Liver (tissue), 3 donors: ENCODE data around the gene TOLLIP.

Source experiments
- EGR1 ChIP-seq, 2 donors: IDR thresholded peaks; 2 replicates each; pipeline ENCODE4 v1.6.1; 2016 to 2018; ENCODE audit warnings: antibody characterized with exemption in 2 of 2, low read depth in 2 of 2
- FOXA1 ChIP-seq: IDR thresholded peaks from 2 replicates; pipeline ENCODE4 v1.6.1; 2016; ENCODE audit warnings: antibody characterized with exemption
- HNF4G ChIP-seq: IDR thresholded peaks from 2 replicates; pipeline ENCODE4 v1.6.1; 2016; ENCODE audit warnings: antibody characterized with exemption
- JUND ChIP-seq, 2 donors: IDR thresholded peaks; 2 replicates each; pipeline ENCODE4 v1.6.1; 2016; ENCODE audit warnings: antibody characterized with exemption in 2 of 2
- RAD21 ChIP-seq, 2 donors: IDR thresholded peaks; 2 replicates each; pipeline ENCODE4 v1.6.1; 2016; ENCODE audit warnings: antibody characterized with exemption in 2 of 2, mild to moderate bottlenecking in 2 of 2
- SP1 ChIP-seq: IDR thresholded peaks from 2 replicates; pipeline ENCODE4 v1.6.1; 2018; ENCODE audit warnings: antibody characterized with exemption, mild to moderate bottlenecking
- YY1 ChIP-seq: IDR thresholded peaks from 2 replicates; pipeline ENCODE4 v1.6.1; 2016; ENCODE audit warnings: antibody characterized with exemption, mild to moderate bottlenecking
- TF ChIP-seq, protein P1 (sequence below): IDR thresholded peaks from 2 replicates; pipeline ENCODE4 v1.6.1; 2016; ENCODE audit warnings: antibody characterized with exemption, mild to moderate bottlenecking
- TF ChIP-seq, protein P2 (sequence below): fragments of 150-350 bp; IDR thresholded peaks from 2 replicates; pipeline ENCODE4 v1.5.1; 2017; ENCODE audit warnings: improper control_type of control experiment, low read depth, low read length; ENCODE audit not compliant: missing input control
- TF ChIP-seq, protein P3 (sequence below): IDR thresholded peaks from 2 replicates; pipeline ENCODE4 v1.6.1; 2016; ENCODE audit warnings: antibody characterized with exemption
- TF ChIP-seq, protein P4 (sequence below): IDR thresholded peaks from 2 replicates; pipeline ENCODE4 v1.6.1; 2016; ENCODE audit warnings: antibody characterized with exemption
- TF ChIP-seq, protein P5 (sequence below): IDR thresholded peaks from 2 replicates; pipeline ENCODE4 v1.6.1; 2016; ENCODE audit warnings: antibody characterized with exemption
- donor health status: healthy.
- donor health status: healthy.

DNA sequence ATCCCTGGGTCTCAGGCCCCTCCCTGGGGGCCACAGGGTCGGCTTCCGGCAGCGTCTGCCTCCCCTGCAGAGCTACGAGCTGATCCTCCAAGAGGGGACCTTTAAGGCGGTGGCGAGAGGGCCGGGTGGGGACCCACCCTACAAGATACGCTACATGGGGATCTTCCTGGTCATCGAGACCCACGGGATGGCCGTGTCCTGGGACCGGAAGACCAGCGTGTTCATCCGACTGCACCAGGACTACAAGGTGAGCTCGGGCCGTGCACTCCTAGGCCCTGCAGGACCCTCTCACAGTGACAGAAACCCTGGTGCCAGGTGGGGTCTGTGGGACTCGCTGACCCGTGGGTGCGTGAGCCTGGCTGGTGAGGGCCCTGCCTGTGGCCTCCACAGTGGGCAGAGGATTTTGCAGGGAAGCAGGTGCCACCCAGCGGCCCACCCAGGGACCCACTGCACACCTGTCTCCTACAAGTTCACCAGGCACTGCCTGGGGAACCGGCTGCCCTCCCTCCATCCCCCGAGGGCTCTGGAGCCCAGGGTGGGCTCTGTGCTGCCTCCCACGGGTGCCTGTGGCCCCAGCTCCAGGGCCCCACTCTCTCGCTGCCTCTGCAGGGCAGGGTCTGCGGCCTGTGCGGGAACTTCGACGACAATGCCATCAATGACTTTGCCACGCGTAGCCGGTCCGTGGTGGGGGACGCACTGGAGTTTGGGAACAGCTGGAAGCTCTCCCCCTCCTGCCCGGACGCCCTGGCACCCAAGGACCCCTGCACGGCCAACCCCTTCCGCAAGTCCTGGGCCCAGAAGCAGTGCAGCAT is 72.9 kb downstream of the TOLLIP start:
- TF ChIP-seq, protein P1, sequence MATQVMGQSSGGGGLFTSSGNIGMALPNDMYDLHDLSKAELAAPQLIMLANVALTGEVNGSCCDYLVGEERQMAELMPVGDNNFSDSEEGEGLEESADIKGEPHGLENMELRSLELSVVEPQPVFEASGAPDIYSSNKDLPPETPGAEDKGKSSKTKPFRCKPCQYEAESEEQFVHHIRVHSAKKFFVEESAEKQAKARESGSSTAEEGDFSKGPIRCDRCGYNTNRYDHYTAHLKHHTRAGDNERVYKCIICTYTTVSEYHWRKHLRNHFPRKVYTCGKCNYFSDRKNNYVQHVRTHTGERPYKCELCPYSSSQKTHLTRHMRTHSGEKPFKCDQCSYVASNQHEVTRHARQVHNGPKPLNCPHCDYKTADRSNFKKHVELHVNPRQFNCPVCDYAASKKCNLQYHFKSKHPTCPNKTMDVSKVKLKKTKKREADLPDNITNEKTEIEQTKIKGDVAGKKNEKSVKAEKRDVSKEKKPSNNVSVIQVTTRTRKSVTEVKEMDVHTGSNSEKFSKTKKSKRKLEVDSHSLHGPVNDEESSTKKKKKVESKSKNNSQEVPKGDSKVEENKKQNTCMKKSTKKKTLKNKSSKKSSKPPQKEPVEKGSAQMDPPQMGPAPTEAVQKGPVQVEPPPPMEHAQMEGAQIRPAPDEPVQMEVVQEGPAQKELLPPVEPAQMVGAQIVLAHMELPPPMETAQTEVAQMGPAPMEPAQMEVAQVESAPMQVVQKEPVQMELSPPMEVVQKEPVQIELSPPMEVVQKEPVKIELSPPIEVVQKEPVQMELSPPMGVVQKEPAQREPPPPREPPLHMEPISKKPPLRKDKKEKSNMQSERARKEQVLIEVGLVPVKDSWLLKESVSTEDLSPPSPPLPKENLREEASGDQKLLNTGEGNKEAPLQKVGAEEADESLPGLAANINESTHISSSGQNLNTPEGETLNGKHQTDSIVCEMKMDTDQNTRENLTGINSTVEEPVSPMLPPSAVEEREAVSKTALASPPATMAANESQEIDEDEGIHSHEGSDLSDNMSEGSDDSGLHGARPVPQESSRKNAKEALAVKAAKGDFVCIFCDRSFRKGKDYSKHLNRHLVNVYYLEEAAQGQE = no peak
- TF ChIP-seq YY1 = no peak
- TF ChIP-seq, protein P2, sequence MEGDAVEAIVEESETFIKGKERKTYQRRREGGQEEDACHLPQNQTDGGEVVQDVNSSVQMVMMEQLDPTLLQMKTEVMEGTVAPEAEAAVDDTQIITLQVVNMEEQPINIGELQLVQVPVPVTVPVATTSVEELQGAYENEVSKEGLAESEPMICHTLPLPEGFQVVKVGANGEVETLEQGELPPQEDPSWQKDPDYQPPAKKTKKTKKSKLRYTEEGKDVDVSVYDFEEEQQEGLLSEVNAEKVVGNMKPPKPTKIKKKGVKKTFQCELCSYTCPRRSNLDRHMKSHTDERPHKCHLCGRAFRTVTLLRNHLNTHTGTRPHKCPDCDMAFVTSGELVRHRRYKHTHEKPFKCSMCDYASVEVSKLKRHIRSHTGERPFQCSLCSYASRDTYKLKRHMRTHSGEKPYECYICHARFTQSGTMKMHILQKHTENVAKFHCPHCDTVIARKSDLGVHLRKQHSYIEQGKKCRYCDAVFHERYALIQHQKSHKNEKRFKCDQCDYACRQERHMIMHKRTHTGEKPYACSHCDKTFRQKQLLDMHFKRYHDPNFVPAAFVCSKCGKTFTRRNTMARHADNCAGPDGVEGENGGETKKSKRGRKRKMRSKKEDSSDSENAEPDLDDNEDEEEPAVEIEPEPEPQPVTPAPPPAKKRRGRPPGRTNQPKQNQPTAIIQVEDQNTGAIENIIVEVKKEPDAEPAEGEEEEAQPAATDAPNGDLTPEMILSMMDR = no peak
- no peak for TF ChIP-seq SP1
- no peak for TF ChIP-seq RAD21 (IDR thresholded peaks at IDR 0.05)
- TF ChIP-seq, protein P3, sequence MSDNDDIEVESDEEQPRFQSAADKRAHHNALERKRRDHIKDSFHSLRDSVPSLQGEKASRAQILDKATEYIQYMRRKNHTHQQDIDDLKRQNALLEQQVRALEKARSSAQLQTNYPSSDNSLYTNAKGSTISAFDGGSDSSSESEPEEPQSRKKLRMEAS = no peak
- TF ChIP-seq, protein P4, sequence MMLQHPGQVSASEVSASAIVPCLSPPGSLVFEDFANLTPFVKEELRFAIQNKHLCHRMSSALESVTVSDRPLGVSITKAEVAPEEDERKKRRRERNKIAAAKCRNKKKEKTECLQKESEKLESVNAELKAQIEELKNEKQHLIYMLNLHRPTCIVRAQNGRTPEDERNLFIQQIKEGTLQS = no peak
- no peak for TF ChIP-seq FOXA1
- no peak for TF ChIP-seq JUND (IDR thresholded peaks at IDR 0.05)
- TF ChIP-seq HNF4G = no peak
- TF ChIP-seq, protein P5, sequence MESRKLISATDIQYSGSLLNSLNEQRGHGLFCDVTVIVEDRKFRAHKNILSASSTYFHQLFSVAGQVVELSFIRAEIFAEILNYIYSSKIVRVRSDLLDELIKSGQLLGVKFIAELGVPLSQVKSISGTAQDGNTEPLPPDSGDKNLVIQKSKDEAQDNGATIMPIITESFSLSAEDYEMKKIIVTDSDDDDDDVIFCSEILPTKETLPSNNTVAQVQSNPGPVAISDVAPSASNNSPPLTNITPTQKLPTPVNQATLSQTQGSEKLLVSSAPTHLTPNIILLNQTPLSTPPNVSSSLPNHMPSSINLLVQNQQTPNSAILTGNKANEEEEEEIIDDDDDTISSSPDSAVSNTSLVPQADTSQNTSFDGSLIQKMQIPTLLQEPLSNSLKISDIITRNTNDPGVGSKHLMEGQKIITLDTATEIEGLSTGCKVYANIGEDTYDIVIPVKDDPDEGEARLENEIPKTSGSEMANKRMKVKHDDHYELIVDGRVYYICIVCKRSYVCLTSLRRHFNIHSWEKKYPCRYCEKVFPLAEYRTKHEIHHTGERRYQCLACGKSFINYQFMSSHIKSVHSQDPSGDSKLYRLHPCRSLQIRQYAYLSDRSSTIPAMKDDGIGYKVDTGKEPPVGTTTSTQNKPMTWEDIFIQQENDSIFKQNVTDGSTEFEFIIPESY = no peak
- TF ChIP-seq EGR1 (IDR thresholded peaks at IDR 0.05; ENCODE audit: low read depth in 2 of 2) = no peak
